Activated T-helper 9 cell treated with anti-CD3 and anti-CD28 coated beads, Interleukin-2, amount 50 U/mL, for 16 hours (primary cell): ENCODE data around the gene CERT1.
"Not testable (repeated sequence)": the region's sequence is repeated elsewhere in the genome, so short reads cannot be mapped to it uniquely, and the experiment has no call there.

Experiments used
- DNase-seq: peaks from one replicate; pipeline ENCODE4 v3.0.0-alpha.2; 2020; ENCODE audit warnings: low read depth

CERT1 gene

GRCh38 chr5:75342836-75343235 lies 168.6 kb downstream of the CERT1 start:
- DNase-seq: no peak

GRCh38 chr5:75341934-75342333 lies 169.5 kb downstream of the CERT1 start:
- DNase-seq: no peak

GRCh38 chr5:75340714-75341478 lies 170.5 kb downstream of the CERT1 start:
- no peak for DNase-seq

- DNase-seq: no peak
These were observed 173.0 kb downstream of the CERT1 start for GRCh38 chr5:75338408-75338807.

- DNase-seq: no peak
These were observed 173.9 kb downstream of the CERT1 start for GRCh38 chr5:75337366-75338021.

GRCh38 chr5:75336615-75337336 lies 174.7 kb downstream of the CERT1 start, which contains the start of gene HMGCR:
Gene HMGCR (plus strand): TSS chr5:75337220. CDS start chr5:75342606, 5,386 bp downstream.
- peak; percentile 95 for DNase-seq

- peak; percentile 4 for DNase-seq
These were observed 175.3 kb downstream of the CERT1 start for GRCh38 chr5:75335952-75336614.

- DNase-seq: no peak
These were observed 175.9 kb downstream of the CERT1 start for GRCh38 chr5:75335486-75335885.

GRCh38 chr5:75334413-75334812 lies 177.0 kb downstream of the CERT1 start:
- not testable (repeated sequence) for DNase-seq

- DNase-seq: not testable (repeated sequence)
These were observed 177.7 kb downstream of the CERT1 start for GRCh38 chr5:75333759-75334158.

GRCh38 chr5:75331095-75332090 lies 180.0 kb downstream of the CERT1 start:
- DNase-seq: no peak

- no peak for DNase-seq
These were observed 181.0 kb downstream of the CERT1 start for GRCh38 chr5:75330404-75330803.
